Right lobe of liver (tissue), 6 donors: Measurements from ENCODE around the gene CRACDL. TPM values are rescaled to one million over a fixed set of nuclear protein-coding genes. Genes with fewer than 3 reads are reported as not detected.

Experiments used
- ATAC-seq, 4 donors: fragments of 200-7000 bp; cut with Tn5 transposase; one replicate each; pipeline ENCODE4 v1.9.1; 2020; ENCODE audit warnings: mild to moderate bottlenecking in 4 of 4, moderate library complexity in 4 of 4
- DNase-seq, 3 donors: peaks; one replicate each; pipeline ENCODE4 v3.0.0-alpha.2; 2020
- H3K27ac ChIP-seq, 3 donors: fragments of 200-600 bp; one replicate each; pipeline ENCODE4 v1.8.0; 2022
- H3K27me3 ChIP-seq, 2 donors: fragments of 200-600 bp; one replicate each; pipeline ENCODE4 v1.8.0; 2022
- H3K36me3 ChIP-seq, 4 donors: fragments of 200-600 bp; sonication (generic) in 1 of 4; one replicate each; pipeline versions ENCODE4 v1.5.1 to v1.8.0; 2017 to 2022; ENCODE audit warnings: control low read depth in 1 of 4
- H3K4me1 ChIP-seq, 4 donors: fragments of 200-600 bp; sonication (generic) in 1 of 4; one replicate each; pipeline versions ENCODE4 v1.5.1 to v1.8.0; 2017 to 2022; ENCODE audit warnings: control low read depth in 1 of 4
- H3K4me3 ChIP-seq, 3 donors: fragments of 200-600 bp; one replicate each; pipeline ENCODE4 v1.8.0; 2022
- H3K9me3 ChIP-seq, 4 donors: fragments of 200-600 bp; sonication (generic) in 1 of 4; one replicate each; pipeline versions ENCODE4 v1.5.1 to v1.8.0; 2017 to 2022; ENCODE audit warnings: control low read depth in 1 of 4
- POLR2A ChIP-seq: fragments of 450-650 bp; IDR thresholded peaks from one replicate; pipeline ENCODE4 v1.6.1; 2017; ENCODE audit warnings: antibody characterized with exemption, mild to moderate bottlenecking
- WGBS: methylation state at CpG from one replicate; pipeline ENCODE4 v1.1.6; 2018; ENCODE audit warnings: low coverage, low lambda C conversion rate; ENCODE audit not compliant: insufficient coverage; ENCODE audit errors: missing lambda C conversion rate; 5-methylcytosine and 5-hydroxymethylcytosine counted together
- intact Hi-C, 2 donors: fragments of 100-400 bp; cut with DNase I; formaldehyde crosslinking; loops; one replicate each; pipeline versions ENCODE4 v1.11.2 to v1.14.1; 2022
- total RNA-seq, 6 experiments: library from RNA; depleted of rRNA in 2 of 6; stranded (reverse); fragments of >200 nt in 2 of 6; fragmentation: NEBNext Ultra II Directional in 3 of 6; extraction: Animal tissue kit (Norgen Biotek cat#: 25700) in 3 of 6; gene quantifications; one replicate each; pipeline versions ENCODE4 v1.1.0 to v1.2.4, GENCODE V29; 2016 to 2023
- TF ChIP-seq, protein P1 (sequence below), 4 donors: fragments of 200-600 bp in 3 of 4; fragments of 450-650 bp in 1 of 4; IDR thresholded peaks; one replicate each; pipeline versions ENCODE4 v1.5.1 to v1.8.0; 2016 to 2022; ENCODE audit warnings: antibody characterized with exemption in 4 of 4, mild to moderate bottlenecking in 2 of 4
- donor health status: DM: no; HTN: yes; CAD: no.
- donor health status: DM: no; HTN: no; CAD: no.
- donor health status: DM: no; HTN: no; CAD: no.
- donor health status: DM: no; HTN: yes; CAD: no.
- donor health status: DM: no; HTN: yes; CAD: no.

The CRACDL gene
- total RNA-seq, 6 experiments from 2014 or later: 0.12 to 0.56 (median 0.32) TPM

DNA sequence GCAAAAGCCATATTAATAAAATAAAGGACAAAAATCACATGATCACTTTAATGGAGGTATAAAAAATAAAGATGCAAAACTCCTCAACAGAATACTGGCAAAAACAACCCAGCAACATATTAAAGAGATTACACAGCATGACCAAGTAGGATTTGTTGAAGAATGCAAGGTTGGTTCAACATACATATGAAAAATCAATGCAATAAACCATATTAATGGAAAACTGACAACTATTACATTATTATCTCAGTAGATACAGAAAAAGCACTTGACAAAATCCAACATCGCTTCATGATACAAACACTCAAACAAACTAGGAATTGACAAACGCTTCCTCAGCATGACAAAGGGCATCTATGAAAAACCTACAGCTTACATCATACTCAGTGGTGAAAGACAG is 76.7 kb downstream of the CRACDL start:
- 80% methylated on average over 2 of the region's 2 CpGs for WGBS
- Histone ChIP-seq H3K27me3 (no peaks in the 10 kb centered on the region), H3K27ac (no peak overlapping the region), H3K4me1 (no peaks in the 10 kb centered on the region), H3K9me3 (peaks cover 0 to 8% (median 0%) of the 10 kb centered on the region in 4 donors), H3K4me3 (no peak overlapping the region), H3K36me3 (no peaks in the 10 kb centered on the region)
- TF ChIP-seq, protein P1, sequence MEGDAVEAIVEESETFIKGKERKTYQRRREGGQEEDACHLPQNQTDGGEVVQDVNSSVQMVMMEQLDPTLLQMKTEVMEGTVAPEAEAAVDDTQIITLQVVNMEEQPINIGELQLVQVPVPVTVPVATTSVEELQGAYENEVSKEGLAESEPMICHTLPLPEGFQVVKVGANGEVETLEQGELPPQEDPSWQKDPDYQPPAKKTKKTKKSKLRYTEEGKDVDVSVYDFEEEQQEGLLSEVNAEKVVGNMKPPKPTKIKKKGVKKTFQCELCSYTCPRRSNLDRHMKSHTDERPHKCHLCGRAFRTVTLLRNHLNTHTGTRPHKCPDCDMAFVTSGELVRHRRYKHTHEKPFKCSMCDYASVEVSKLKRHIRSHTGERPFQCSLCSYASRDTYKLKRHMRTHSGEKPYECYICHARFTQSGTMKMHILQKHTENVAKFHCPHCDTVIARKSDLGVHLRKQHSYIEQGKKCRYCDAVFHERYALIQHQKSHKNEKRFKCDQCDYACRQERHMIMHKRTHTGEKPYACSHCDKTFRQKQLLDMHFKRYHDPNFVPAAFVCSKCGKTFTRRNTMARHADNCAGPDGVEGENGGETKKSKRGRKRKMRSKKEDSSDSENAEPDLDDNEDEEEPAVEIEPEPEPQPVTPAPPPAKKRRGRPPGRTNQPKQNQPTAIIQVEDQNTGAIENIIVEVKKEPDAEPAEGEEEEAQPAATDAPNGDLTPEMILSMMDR (IDR thresholded peaks at IDR 0.05): no peak
- no peak for TF ChIP-seq POLR2A
- DNase-seq (no peak), ATAC-seq (no peak)
- intact Hi-C loops: no loop called here

DNA sequence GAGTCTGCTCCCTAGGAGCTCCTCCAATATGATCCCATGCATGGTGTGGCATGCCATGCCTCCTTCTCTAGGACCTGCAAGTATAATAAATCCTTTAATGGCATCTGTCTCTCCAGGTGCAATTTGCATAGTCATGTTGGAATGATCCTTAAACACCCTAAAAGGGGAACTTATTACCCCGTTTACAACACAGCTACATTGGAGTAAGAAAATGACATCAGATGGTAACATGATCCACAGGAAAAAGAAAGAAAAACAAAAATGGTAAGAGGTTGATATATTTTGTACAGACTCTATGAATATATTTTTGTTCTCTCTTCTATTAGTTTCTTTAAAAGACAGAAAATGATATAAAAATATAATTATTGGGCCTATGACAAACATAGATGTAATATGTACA is 79.0 kb downstream of the CRACDL start:
- intact Hi-C loops: no loop called here
- peaks cover 0 to 8% (median 0%) of the 10 kb centered on the region in 4 donors for H3K9me3 ChIP-seq
- WGBS: 24% methylated on average over 1 of the region's 1 CpG
- H3K27me3 ChIP-seq: no peaks in the 10 kb centered on the region
- no peak for TF ChIP-seq POLR2A
- TF ChIP-seq, protein P1 (IDR thresholded peaks at IDR 0.05): no peak
- H3K4me1 ChIP-seq: no peaks in the 10 kb centered on the region
- no peaks in the 10 kb centered on the region for H3K36me3 ChIP-seq
- ATAC-seq (no peak), DNase-seq (no peak)
- H3K4me3 ChIP-seq: no peak overlapping the region
- H3K27ac ChIP-seq: no peak overlapping the region

DNA sequence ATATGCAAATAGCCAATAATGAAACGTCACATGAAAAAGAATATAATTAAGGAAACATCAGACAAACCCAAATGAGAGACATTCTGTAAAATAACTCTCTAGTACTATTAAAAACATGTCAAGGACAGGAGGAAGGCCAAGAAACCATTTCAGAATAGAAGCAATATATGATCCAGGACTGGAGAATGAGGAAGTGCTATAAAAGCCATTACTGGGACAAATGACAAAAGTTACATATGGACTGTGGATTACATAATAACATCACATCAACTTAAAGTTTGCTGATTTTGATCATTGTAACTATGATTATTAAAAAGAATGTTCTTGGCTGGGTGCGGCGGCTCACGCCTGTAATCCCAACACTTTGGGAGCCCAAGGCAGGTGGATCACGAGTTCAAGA is 81.3 kb downstream of the CRACDL start:
- intact Hi-C loops: no loop called here

DNA sequence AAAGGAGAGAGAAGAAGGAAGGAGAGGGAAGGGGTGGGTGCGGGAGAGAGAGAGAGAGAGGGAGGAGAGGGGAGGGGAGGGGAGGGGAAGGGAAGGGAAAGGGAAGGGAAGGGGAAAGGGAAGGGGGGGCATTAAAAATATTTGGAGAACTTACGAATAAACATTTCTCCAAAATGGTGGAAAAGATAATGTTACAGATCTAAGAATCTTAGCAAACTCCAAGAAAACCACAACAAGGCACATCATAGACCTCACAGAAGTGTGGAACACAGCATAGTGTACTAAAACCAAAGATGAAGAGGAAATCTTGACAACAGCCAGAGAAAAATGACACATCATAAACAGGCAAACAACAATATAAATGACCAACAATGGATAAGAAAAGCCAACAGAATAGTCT is 83.1 kb downstream of the CRACDL start:
- no peaks in the 10 kb centered on the region for H3K36me3 ChIP-seq
- intact Hi-C loops: no loop called here
- no peak overlapping the region for H3K4me3 ChIP-seq
- DNase-seq (no peak), ATAC-seq (no peak)
- 47% methylated on average over 2 of the region's 2 CpGs for WGBS
- no peaks in the 10 kb centered on the region for H3K27me3 ChIP-seq
- no peaks in the 10 kb centered on the region for H3K4me1 ChIP-seq
- no peak for TF ChIP-seq POLR2A
- TF ChIP-seq, protein P1 (IDR thresholded peaks at IDR 0.05): no peak
- H3K9me3 ChIP-seq: peaks cover 0 to 8% (median 0%) of the 10 kb centered on the region in 4 donors
- H3K27ac ChIP-seq: no peak overlapping the region

More for the DNA sequence above, 81.3 kb downstream of the CRACDL start:
- Histone ChIP-seq H3K9me3 (peaks cover 0 to 8% (median 0%) of the 10 kb centered on the region in 4 donors), H3K4me1 (no peaks in the 10 kb centered on the region), H3K27me3 (no peaks in the 10 kb centered on the region), H3K4me3 (no peak overlapping the region), H3K36me3 (no peaks in the 10 kb centered on the region), H3K27ac (no peak overlapping the region)
- WGBS: 89% methylated on average over 5 of the region's 5 CpGs
- no peak for DNase-seq
- TF ChIP-seq, protein P1 (IDR thresholded peaks at IDR 0.05): no peak
- TF ChIP-seq POLR2A: no peak
- ATAC-seq: no peak

DNA sequence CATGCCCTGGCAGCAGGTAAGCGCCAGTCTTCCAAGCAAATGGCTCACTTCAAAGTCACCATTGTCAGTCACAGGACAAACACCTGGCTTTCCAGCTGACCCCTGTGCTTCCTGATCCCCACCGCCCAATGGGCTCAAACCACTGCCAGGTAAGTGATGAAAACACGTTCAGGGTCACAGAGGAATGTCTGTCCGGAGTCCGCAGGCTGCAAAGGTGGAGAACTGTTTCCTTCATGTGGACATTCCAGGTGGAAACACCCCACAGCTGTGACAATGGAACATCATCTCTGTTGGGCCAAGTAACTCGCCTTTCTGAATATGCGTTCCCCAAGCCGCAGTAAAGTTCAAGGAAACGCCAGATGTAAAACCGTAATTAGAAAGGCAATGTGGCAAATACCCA is 86.0 kb downstream of the CRACDL start:
- Histone ChIP-seq H3K4me3 (no peak overlapping the region), H3K4me1 (no peaks in the 10 kb centered on the region), H3K27me3 (no peaks in the 10 kb centered on the region), H3K36me3 (no peaks in the 10 kb centered on the region), H3K27ac (no peak overlapping the region), H3K9me3 (no peaks in the 10 kb centered on the region)
- intact Hi-C loops: no loop called here
- TF ChIP-seq, protein P1 (IDR thresholded peaks at IDR 0.05): no peak
- TF ChIP-seq POLR2A: no peak
- WGBS: 83% methylated on average over 4 of the region's 10 CpGs
- no peak for ATAC-seq
- no peak for DNase-seq
